Activated CD4-positive, CD25-positive, alpha-beta regulatory T cell treated with anti-CD3 and anti-CD28 coated beads, Interleukin-2, amount 50 U/mL, for 24 hours (primary cell): Measurements from ENCODE around the gene SMIM11.
"Not testable (repeated sequence)": the region's sequence is repeated elsewhere in the genome, so short reads cannot be mapped to it uniquely, and the experiment has no call there.

Experiments used
- ATAC-seq, 2 donors: fragments of 150-1000 bp; cut with Tn5 transposase; one replicate each; pipeline ENCODE4 v1.10.0; 2021; ENCODE audit warnings: mild to moderate bottlenecking in 1 of 2, moderate library complexity in 1 of 2

The SMIM11 gene

GRCh38 chr21:34357889-34358288, 17.4 kb upstream of the SMIM11 start:
- ATAC-seq: no peak

DNA sequence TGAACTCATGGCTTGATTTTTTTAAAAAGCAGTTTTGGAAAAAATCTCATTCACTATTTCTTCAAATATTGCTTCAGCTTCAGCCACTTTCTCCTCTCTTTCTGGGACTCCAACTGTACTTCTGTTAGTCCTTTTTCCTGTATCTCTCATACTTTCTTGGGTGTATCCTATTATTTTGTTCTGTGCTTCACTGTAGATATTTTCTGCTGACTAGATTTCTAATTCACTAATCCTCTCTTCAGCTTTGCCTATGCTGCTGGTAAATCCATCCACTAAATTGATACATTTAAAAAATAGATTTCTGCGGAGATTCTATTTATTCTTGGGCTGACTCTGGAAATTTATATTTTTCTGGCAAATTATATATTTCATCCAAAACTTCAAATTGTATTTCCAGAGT, 16.4 kb upstream of the SMIM11 start:
- no peak for ATAC-seq

- ATAC-seq: no peak
These were observed 14.6 kb upstream of the SMIM11 start for GRCh38 chr21:34360488-34361241.

GRCh38 chr21:34362136-34362444, 13.2 kb upstream of the SMIM11 start:
- no peak for ATAC-seq

DNA sequence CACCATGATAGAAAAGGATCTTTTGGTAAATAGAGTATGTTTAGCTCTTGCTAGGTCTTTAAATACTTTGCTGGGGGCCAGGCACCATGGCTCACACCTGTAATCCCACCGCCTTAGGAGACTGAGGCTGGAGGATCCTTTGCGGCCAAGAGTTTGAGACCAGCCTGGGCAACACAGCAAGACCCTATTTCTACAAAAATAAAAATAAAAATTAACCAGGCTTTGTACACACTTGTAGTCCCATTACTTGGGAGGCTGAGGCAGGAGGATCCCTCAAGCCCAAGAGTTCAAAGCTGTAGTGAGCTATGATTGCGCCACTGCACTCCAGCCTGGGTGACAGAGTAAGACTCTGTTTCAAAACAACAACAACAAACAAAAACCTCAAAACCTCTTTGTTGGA, 12.6 kb upstream of the SMIM11 start:
- no peak for ATAC-seq

GRCh38 chr21:34363733-34364132, 11.6 kb upstream of the SMIM11 start, which contains the start of gene KCNE2:
Gene KCNE2, plus strand, starts transcription at chr21:34364006. Its CDS starts 6,473 bp downstream, at chr21:34370479.
- ATAC-seq: no peak

GRCh38 chr21:34364921-34365320, 10.4 kb upstream of the SMIM11 start:
- no peak for ATAC-seq

GRCh38 chr21:34365809-34366208, 9.5 kb upstream of the SMIM11 start:
- ATAC-seq: no peak

GRCh38 chr21:34367320-34367935, 7.9 kb upstream of the SMIM11 start:
- ATAC-seq: peak; percentile 46 to 71

- ATAC-seq: no peak
These were observed 5.6 kb upstream of the SMIM11 start for GRCh38 chr21:34369741-34370140.

- no peak for ATAC-seq
These were observed 3.0 kb upstream of the SMIM11 start for GRCh38 chr21:34372321-34372720.

DNA sequence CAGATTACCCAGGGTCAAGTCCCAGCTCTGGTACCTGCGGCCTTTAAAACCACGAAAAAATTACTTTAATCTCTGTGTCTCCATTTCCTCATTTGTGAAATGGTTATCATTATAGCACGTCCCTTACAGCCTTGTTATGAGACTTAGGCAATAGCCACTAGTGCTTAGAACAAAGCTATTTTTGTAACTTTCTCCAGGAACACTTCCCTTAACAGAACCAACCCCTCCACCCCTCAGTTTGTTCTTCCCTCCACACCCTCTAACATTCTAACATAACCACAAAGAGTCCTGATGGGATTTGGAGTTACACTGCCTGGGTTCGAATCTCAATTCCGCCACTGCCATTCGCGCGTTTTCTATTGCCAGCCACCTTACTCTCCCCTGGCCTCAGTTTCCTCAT, 845 bp upstream of the SMIM11 start:
- not testable (repeated sequence) for ATAC-seq

- peak; percentile 77 to 78 for ATAC-seq
These were observed 289 bp downstream of the SMIM11 start for GRCh38 chr21:34375619-34375972.

DNA sequence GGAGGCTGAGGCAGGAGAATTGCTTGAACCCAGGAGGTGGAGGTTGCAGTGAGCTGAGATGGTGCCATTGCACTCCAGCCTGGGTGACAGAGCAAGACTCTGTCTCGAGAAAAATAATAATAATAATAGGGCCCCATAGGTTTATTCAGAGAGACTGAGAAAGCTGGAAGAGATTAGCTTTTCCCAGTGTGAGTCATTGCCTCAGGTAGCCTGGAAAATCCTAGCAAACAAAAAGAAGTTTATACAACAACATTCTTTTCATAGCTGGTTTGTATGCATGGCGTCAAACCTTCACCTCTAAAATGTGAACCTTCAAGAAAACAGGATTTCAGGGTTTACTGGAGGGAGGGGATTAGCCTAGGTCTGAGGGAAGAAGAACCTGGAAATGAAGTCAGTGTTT, 7.8 kb downstream of the SMIM11 start:
- not testable (repeated sequence) for ATAC-seq

GRCh38 chr21:34383724-34384415, 8.6 kb downstream of the SMIM11 start:
- peak; percentile 88 to 92 for ATAC-seq

DNA sequence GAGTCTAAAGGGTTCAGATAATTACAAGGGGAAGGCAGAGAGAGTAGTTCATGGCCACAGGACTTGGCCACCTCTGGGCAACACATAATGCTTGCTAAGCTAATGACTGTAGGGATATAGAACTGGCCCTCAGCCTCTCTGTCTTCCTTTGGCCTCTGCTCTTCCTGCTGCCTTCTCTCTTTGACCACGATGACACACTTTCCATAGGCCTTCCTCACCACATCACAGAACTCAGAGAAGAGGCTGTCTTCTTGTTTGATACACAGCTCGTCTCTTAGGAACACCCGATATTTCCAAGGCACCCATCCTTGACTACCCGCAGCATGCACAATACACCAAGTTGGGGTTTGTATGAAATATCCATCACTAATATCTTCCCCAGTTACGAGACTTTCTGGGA, 25.2 kb downstream of the SMIM11 start:
- not testable (repeated sequence) for ATAC-seq

DNA sequence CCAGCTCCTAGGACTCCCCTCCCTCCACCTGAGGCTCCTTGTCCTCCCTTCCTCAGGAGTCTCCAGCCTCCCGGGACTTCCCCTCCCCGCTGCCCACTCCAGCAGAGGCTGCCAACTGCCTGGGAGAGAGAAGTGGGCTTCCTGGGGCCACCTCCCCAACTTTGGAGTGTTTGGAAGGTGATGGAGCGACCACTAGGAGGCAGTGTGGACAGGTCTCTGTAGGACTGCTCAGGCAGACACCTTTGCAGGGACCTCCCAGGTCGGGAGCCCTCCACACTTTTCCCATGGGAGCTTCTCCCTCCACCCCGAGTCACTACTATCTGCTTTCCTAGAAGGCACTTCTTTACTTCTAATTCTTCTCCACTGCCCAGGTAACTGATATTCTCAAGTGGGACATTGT, 29.4 kb downstream of the SMIM11 start:
- ATAC-seq: not testable (repeated sequence)

- ATAC-seq: not testable (repeated sequence)
These were observed 30.4 kb downstream of the SMIM11 start for GRCh38 chr21:34405686-34406085.

GRCh38 chr21:34406102-34406501, 30.8 kb downstream of the SMIM11 start:
- peak; percentile 48 to 59 for ATAC-seq

DNA sequence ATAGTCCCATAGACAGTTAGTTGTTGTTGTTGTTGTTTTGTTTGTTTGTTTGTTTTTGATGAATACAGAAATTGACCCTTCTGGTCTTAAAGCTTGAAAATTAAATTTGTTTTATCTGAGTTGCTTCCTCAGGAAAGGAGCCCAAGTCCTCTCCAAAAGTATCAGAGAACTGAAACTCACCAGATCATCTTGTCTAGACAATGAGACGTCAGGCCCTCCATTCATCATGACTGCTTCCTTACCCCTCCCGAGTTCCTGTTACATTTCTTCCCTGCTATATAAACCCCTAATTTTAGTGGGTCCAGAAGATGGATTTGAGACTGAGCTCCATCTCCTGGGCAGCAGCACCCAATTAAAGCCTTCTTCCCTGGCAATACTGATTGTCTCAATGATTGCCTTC, 31.4 kb downstream of the SMIM11 start:
- ATAC-seq: not testable (repeated sequence)

DNA sequence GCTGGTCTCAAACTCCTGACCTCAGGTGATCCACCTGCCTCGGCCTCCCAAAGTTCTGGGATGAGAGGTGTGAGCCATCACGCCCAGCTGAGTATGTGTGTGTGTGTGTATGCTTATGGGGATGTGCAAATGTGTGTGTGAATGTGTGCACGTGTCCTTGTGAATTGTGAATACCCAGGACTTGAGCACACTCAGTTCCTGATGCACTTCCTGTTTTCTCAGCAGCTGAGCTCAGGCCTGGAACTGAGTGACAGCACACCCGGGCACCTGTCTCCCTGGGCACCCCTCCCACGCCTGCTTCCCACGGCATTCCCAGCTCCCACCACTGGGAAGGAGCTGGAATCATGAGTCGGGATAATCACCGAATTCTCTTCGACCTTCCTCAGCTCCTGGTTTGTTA, 32.0 kb downstream of the SMIM11 start:
- not testable (repeated sequence) for ATAC-seq

DNA sequence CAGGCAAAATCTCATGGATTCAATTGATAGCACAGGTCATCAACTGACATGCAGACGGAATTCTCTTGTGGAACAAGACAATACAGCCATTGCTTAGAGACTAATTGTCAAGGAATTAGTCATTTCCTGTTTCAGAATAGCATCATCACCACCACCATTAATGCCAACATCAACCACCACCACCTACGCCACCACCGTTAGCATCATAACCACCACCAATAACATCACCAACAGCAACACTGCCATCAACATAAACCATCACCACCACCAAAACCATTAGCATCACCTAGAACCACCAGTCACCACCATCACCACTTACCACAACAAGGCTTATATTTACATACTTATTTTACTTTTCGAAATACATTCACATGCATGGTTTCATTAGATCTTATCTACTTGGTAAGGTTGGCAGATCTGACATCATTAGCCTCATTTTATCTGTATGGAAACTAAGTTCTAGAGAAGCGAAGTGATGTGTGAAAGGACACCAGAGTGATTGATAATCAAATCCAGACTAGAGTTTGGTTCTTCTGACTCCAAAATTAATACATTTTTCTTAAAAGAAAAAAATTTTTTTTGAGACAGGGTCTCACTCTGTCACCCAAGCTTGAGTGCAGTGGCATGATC, 42.3 kb downstream of the SMIM11 start:
- ATAC-seq: peak; percentile 92 to 95

DNA sequence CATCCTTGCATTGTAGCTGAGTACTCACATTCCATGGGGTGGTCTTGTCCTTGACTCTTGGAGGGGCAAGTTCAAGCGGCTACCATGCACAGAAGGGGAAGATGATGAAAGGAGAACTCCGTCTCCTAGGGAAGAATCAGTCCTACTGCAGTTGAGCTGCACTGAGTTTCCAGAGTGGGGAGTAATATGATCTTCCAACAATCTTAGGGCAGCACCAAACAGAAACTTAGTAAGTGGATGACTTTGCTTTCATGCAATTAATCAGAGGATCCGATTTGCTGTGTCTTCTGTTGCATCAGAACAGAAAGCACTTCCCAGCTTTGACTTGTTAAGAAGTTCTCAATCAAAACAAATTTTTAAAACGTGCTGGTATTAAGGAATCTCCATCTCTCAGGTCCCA, 48.5 kb downstream of the SMIM11 start, which contains the start of gene SMIM34:
Gene SMIM34 (minus strand): TSS at position 147 of the 400 bp plus-strand sequence. CDS start 112 bp downstream, at position 35.
- not testable (repeated sequence) for ATAC-seq
